Testis (tissue), 2 donors: Measurements from ENCODE around the gene GJB3.

ENCODE experiments used
- CTCF ChIP-seq, 3 experiments: fragments of 450-650 bp in 2 of 3; fragments of 200-600 bp in 1 of 3; sonication (generic) in 1 of 3; IDR thresholded peaks; one replicate each; pipeline ENCODE4 v1.5.1; 2016 to 2019; ENCODE audit warnings: antibody characterized with exemption in 3 of 3, mild to moderate bottlenecking in 2 of 3, moderate library complexity in 1 of 3
- POLR2A ChIP-seq: fragments of 450-650 bp; IDR thresholded peaks from one replicate; pipeline ENCODE4 v1.6.1; 2017; ENCODE audit warnings: antibody characterized with exemption, mild to moderate bottlenecking, moderate library complexity

GRCh38 chr1:34740161-34740868 is 40.7 kb upstream of the GJB3 start:
- no peak for TF ChIP-seq CTCF (IDR thresholded peaks at IDR 0.05)
- TF ChIP-seq POLR2A = no peak
